SIG-M5 (cell line): ENCODE results near the gene RNF113B.

ENCODE experiments used
- DNase-seq: peaks from one replicate; lab custom pipeline; 2025; lab: John Stamatoyannopoulos, UW

RNF113B gene

DNA sequence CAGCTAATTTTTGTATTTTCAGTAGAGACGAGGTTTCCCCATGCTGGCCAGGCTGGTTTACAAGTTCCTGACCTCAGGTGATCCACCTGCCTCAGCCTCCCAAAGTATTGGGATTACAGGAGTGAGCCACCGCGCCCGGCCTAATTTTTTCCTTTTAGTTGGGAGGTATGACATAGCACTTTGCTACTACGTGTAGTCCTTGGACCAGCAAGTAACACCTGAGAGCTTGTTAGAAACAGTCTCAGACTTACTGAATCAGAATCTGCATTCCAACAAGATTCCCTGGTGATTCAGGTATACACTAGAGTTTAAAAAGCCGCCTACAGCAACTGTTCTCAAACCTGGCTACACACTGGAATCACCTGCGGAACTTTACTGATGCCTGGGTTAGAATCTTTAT is 36.0 kb downstream of the RNF113B start:
- no peak for DNase-seq

DNA sequence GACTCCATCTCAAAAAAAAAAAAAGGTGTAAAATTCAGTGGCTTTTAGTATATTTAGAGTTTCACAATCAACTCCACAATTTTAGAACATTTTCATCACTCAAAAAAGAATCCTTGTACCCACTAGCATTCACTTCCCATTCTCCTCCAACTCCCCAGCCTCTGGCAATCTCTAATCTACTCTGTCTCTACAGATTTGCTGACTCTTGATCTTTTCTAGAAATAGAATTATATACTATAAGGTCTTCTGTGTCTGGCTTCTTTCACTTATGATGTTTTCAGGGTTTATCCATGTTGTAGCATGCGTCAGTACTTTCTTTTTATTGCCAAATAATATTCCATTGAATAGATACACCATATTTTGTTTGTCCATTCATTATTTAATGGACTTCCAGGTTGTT is 42.2 kb downstream of the RNF113B start:
- no peak for DNase-seq

DNA sequence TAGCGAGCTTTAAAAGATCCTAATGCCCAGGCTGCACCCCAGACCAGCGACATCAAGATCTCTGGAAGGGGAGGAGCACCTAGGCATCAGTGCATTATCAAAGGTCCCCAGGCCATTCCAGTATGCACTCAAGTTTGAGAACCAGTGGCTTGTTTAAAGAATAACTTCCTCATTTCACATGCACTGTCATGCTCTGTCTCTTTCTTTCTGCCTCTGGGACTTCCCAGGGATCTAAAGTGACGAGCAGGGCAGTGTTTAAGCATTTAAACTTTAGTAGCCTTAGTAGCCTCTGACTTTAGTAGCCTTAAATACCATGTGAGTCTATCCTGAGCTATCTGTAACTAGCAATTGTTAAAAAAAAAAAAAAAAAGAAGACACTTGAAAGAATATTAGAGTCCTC is 43.1 kb downstream of the RNF113B start:
- no peak for DNase-seq

DNA sequence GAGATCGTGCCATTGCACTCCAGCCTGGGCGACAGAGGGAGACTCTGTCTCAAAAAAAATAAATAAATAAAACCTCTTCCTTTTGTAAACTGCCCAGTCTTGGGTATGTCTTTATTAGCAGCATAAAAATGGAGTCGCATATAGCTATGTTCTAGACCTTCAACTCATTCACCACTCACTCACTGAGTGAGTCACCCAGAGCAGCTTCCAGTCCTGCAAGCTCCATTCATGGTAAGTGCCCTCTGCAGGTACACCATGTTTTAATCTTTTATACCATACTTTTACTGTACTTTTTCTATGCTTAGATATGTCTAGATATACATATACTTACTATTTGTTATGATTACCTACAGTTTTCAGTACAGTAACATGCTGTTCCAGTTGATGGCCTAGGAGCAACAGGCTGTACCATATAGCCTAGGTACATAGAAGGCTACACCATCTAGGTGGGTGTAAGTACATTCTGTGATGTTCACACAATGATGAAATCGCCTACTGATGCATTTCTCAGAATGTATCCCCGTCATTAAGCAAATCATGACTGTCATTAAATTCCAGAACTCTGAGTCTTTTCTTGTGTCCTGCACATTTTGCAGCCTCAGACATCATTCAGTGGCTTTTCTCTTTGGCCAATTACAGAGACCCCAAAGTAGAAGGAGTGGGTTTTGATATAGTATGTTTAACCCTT is 47.9 kb downstream of the RNF113B start:
- no peak for DNase-seq
